IPS-NIHi7 (cell line): ENCODE data around the gene DDX42.
"Not testable (repeated sequence)": the region's sequence is repeated elsewhere in the genome, so short reads cannot be mapped to it uniquely, and the experiment has no call there.

Experiments used
- DNase-seq: peaks from one replicate; pipeline ENCODE4 v3.0.0; 2012; ENCODE audit warnings: mixed read lengths; ENCODE audit errors: extremely low spot score

The DDX42 gene

DNA sequence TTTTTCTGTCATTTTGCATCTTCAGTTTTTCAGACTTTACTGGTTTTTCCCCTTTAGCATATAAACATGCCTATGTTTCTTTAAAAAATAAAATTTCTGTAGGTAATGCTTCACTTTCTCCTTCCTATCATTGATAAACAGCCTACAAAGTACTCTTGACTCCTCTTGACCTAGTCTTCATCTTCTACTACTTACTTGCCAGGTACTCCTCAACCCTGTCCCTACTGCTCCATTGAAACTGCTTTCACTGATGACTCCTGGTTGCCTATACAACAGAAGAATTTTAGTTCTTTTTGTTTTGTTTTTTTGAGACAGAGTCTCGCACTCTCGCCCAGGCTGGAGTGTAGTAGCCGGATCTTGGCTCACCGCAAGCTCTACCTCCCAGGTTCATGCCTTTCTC, 7.0 kb downstream of the DDX42 start:
- no peak for DNase-seq

DNA sequence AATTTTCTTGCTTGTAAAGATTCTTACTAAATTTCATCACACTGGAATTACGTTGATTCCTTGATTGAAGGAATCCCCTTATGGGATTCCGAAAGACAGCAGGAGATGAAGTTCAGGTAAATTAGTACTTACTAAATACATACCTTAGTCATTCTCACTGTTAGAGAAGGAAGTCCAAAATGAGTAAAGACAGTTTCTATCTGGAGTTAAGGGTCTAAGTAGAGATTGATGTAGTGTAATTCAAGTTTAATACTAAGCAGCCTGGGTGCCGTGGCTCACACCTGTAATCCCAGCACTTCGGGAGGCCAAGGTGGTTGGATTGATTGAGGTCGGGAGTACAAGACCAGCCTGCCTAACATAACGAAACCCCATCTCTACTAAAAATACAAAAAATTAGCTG, 9.6 kb downstream of the DDX42 start:
- no peak for DNase-seq

DNA sequence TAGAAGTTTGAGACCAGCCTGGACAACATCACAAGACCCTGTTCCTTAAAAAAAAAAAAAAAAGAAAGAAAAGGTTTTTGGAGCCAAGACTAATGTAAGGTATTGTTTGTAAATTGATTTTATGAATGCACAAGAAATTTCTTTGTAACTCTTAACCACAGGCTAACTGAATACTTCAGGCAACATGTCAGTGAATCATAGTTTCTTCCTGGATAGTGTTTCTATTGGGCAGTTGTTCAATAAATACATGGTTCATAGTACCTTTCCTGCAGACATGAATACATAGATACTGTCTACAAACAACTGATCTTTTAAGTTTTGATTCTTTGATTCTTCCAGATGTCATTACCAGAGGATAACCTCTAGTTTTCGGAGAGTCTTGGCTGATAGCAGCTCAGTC, 11.6 kb downstream of the DDX42 start:
- no peak for DNase-seq

DNA sequence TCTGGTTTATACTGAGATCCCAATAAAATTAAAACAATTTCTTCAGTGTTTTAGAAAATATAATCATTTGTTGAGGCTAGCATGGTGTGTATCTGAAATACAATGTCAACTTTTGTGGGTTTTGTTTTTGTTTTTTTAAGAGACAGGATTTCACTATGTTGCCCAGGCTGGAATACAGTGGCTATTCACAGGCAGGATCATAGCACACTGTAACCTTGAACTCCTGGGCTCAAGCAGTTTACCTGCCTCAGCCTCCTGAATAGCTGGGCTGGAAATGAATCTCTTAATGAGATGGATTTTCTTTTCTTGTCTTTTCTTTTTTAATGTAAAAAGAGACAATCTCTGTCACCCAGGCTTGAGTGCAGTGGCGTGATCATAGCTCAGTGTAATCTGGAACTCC, 12.1 kb downstream of the DDX42 start:
- no peak for DNase-seq

DNA sequence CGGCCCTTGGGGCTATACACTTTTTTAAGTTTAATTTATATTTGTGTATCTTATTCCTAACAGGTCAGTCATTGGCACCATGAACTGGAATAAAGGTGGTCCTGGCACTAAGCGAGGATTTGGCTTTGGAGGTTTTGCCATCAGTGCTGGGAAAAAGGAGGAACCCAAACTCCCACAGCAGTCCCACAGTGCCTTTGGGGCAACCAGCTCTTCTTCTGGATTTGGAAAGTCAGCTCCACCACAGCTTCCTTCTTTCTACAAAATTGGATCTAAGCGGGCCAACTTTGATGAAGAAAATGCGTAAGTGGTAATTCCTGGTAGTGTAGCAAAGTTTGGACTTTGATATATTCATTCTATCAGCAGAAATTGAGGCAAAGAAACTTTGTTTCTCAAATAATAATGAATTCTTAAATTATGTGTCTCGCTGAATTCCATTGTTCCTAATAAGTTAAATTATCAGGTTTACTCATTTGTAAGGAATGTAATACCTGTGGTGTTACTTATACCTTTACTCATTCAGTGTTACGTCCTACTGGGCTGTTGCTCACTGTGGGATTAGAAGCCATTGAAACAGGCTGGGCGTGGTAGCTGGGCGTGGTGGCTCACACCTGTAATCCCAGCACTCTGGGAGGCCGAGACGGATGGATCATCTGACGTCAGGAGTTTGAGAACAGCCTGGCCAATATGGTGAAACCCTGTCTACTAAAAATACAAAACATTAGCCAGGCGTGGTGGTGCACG, 13.2 kb downstream of the DDX42 start:
- DNase-seq: no peak

DNA sequence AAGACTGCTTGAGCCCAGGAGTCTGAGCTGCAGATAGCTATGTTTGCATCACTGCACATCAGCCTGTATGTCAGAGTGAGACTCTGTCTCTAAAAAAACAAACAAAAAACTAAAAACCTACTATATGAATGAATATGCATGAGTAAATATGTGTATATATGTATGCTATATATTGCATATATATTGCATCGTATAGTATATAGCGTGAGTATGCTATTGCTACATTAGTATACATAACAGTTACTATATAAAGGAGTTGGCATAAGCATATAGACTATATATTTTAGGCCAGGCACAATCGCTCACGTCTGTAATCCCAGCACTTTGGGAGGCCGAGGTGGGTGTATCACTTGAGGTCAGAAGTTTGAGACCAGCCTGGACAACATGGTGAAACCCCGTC, 16.1 kb downstream of the DDX42 start:
- DNase-seq: no peak

DNA sequence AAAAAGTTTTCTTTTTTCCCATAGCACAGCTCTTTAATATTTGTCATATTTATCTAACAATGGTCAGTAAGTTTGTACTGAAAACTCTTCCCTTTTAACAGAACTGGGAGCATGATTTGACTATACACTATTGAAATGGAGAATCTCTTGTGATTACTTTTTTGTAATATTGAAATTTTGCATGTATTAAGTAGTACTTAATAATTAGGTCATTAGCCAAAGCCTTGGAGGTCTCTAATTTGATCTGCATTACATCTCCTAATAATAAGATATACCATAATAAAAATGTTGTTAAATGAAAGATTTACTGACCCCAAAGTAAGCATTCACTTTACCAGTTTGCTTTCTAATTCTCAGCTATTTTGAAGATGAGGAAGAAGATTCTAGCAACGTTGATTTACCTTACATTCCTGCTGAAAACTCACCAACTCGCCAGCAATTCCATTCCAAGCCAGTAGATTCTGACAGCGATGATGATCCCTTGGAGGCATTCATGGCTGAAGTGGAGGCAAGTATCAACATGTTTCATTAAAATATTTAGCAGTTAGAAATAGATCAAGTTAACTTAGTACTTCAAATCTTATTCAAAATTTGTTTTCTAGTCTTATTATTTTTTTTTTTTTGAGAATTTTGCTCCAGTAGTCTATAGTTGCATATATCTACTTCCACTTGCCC, 18.2 kb downstream of the DDX42 start:
- no peak for DNase-seq

DNA sequence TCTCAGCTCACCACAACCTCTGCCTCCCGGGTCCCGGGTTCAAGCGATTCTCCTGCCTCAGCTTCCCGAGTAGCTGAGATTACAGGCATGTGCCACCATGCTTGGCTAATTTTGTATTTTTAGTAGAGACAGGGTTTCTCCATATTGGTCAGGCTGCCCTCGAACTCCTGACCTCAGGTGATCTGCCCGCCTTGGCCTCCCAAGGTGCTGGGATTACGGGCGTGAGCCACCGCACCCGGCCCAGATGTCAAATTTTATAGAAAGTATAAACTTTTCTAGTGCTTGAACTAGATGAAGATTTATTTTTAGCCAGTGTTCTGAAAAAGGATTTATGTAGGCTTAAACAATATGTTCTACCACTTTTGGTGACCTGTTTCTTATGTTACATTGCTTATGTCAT, 22.4 kb downstream of the DDX42 start:
- DNase-seq: not testable (repeated sequence)

DNA sequence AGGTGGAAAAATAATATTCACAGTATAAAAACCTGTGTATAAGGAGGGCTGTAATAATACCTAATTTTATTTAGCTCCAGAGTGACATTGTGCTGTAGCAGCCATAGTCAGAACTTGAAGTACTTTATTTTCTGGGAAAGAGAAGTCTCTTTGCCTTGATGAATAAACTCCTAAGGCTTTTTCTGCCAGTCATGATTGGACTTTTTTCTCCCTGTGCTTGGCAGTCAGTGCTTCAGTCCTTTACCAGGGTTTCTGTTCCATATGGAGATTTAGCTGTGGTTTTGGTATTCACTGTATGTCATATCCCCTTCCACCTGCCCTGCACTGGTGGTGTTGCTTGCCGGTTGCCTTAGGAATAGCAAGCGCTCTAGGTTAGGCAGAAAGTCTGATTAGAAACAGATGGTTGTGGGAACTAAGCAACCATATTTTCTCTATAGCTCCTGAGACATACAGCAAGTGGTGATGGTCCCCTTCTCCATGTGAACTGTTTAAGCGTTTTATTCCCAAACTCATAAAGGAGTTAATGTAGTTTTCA, 24.7 kb downstream of the DDX42 start:
- no peak for DNase-seq

DNA sequence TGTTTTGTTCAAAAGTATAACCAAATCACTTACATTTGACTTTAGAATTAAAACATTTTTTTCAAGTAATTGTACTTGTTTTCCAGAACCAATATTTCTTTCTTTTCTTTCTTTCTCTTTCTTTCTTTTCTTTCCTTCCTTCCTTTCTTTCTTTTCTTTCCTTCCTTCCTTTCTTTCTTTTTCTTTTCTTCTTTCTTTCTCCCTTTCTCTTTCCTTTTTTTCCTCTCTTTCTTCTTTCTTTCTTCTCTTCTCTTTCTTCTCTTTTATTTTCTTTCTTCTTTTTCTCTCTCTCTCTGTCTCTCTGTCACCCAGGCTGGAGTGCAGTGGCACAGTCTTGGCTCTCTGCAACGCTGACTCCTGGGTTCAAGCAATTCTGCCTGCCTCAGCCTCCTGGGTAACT, 26.8 kb downstream of the DDX42 start:
- no peak for DNase-seq

DNA sequence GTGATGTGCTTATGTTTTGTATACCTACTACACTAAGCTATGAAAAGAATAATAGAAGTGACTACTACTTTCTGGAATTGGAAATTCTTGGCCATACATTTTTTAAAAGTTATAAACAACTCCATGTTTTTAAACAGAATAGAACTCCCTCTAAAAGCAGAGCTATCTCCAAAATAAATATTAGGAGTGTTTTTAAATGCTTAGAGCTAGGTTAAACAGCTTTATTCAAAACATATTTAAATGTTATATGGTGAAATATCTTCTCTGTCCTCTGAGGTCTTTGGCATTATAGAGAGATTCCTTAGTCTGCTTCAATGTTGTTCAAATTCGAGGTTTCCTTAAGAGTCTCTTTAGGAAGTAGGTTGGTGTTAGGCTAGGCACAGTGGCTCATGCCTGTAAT, 30.4 kb downstream of the DDX42 start:
- DNase-seq: no peak

DNA sequence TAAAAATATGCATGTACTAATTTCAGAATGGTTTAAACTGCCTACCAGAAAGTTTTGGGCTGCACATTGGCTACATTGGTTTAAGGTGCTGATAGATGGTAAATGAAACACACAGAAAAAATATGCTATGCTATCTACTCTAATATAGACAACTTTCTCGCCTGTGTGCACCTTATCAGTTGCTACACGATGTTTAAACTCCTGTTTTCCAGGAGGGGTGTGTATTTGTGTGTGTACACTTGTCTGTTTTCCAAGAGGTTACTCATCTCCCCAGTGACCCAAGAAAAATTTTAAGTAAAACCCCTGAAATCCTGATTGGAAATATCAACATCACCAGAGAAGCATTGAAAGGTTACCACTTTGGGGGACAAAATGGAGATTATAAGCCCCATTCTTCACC, 31.6 kb downstream of the DDX42 start:
- DNase-seq: no peak

DNA sequence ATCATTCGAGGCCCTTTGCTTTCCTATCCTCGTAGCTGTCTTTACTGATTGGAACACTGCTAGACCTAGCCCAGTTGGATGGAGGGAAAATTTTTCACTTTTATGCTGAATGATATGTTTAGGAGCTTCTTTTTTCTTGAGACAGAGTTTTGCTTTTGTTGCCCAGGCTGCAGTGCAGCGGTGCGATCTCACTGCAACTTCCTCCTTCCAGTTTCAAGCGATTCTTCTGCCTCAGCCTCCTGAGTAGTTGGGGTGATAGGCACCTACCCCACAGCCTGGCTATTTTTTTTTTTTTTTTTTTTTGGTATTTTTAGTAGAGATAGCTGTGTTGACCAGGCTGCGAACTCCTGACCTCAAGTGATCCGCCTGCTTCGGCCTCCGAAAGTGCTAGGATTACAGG, 36.0 kb downstream of the DDX42 start:
- no peak for DNase-seq

DNA sequence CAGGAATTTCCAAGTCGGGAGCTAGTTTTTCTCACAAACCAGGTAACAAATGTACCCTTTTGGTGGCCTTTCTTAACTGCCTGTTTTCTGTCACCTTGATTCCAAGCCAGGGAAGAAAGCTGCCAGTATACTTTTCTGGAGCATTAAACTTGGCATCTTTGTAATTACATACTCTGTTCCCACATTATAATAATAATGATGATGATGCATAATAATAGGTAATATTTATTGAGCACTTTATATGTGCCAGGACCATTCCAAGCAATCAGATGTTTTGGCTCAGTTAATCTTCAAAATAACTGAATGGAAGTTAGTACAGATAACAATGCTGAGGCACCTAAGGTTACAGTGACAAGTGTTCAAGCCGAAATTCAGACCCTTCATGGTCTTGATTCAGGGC, 42.2 kb downstream of the DDX42 start:
- no peak for DNase-seq

DNA sequence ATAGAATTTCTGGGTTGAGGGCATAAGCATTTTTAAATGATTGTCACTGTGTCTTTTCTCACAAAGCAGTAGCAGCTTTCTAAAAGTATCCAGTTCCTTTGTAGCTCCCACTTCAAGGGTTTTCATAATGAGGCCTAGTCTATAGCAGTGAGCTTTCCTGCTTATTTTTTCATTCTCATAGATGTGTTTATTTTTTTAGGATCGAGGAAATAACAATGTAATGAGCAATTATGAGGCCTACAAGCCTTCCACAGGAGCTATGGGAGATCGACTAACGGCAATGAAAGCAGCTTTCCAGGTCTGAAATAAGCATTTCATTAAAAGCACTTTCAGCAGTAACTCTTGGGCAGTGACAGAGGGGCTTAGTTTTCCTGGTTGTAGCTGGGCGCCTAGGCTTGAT, 42.7 kb downstream of the DDX42 start:
- DNase-seq: no peak

DNA sequence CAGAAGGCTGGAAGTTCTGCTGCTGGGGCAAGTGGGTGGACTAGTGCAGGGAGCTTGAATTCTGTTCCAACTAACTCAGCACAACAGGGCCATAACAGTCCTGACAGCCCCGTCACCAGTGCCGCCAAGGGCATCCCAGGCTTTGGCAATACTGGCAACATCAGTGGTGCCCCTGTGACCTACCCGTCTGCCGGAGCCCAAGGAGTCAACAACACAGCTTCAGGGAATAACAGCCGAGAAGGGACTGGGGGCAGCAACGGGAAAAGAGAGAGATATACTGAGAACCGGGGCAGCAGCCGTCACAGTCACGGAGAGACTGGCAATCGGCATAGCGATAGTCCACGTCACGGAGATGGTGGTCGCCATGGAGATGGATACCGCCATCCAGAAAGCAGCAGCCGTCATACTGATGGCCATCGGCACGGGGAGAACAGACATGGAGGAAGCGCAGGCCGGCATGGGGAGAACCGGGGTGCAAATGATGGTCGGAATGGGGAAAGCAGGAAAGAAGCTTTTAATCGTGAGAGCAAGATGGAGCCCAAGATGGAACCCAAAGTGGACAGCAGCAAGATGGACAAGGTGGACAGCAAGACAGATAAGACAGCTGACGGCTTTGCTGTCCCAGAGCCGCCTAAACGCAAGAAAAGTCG, 43.9 kb downstream of the DDX42 start:
- DNase-seq: no peak

DNA sequence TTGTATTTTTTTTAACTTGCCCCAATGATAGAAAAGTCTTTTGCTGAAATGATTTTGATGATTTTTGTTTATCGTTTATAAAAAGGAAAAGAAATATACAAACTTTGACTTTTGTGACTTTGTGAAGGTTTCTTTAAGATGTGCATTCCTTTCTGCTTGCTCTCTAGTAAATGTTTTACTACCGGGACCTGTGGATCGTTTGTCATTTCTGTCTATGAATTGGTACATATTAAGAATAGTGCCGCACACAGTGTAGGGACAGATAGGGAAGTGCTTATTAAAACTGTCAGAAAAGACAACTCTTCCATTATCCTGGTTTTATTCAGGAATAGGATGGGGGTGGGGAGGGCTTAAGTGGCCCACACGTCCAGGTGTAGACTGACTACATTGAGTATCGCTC, 45.2 kb downstream of the DDX42 start:
- DNase-seq: no peak

DNA sequence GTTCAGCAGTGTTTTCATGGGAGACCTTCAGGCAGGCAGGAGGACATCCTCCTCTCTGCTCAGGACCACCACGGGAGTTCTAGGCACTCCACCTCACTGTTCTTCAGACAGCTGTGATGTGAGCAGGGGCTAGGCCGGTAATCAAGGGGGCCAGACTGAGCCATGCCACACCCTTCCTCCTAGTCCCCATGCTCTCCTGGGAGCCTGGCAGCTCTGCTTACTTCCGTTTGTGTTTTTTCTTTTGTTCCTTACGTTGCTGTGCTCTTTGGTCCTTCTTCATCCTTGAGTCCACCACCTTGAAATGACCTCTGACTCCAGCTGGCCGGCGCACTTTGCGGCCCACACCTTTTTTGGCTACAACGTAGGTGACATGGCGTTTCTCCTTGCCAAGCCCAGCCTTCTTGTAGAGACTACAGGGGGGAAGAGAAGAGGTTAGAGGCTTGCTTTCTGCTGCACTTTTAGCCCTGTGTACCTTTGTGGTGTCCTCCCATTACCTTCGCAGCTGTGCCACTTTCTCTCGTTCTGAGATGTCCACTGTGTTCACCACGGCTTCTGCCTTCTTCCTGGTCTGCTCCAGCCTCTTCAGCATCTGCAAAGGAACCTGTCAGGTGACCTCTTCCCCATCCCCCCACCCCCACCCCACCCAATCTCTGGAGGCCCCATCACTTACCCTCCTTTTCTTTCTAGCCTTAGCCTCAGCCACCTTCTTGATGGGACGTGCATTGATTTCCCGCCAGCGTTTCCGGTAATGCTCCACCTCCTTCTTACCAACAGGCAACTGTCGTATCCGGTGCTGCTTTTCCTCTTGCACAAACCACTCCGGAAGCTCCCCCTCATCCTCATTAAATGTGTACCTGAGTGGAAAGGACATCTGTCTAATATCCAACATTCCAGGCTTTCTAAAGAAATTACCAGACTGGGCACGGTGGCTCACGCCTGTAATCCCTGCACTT, 45.9 kb downstream of the DDX42 start:
- no peak for DNase-seq

DNA sequence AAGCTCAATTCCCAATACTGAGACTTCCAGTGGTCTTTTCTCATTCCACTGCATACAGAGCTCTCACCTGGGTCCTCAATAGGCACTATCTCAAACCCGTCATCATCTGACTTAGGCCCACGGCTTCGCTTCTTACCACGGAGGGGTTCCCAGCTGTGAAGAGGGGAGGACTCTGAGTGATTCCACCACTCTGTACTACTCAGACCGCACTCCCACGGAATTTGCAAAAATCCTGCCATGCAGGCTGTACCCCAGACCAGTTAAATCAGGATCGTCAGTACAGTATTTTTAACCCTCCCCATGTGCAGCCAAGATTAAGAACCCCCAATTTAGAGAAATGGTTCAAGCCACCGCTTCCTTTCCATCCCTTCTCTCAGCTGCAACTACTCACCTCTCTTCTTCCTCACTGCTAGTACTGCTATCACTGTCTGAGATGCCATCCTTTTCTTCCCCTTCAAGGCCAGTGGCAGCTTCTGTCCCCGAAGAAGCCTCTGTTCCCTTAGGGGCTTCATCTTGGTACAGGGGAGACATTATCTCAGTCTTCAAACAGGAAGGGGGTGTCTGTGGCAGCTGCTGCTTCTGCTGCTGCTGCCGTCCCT, 47.1 kb downstream of the DDX42 start:
- DNase-seq: no peak

DNA sequence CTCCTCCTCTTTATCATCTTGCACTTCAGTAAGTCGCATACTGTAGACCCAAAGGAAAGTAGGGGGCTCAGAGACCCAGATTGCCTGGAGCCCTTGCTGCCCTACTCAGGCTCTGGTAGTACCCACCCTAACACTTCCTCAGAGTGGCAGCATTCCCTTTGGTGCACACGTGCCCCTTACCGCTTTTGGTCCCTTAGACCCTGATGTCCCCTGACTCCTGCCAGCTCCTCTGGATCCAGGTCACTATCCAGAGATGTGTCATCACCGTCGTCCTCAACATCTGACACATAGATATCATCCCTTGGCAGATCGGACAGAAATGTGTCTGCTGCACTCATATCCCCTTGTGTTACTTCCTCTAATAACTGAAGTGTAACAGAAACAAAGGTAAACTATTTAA, 47.8 kb downstream of the DDX42 start:
- DNase-seq: no peak

DNA sequence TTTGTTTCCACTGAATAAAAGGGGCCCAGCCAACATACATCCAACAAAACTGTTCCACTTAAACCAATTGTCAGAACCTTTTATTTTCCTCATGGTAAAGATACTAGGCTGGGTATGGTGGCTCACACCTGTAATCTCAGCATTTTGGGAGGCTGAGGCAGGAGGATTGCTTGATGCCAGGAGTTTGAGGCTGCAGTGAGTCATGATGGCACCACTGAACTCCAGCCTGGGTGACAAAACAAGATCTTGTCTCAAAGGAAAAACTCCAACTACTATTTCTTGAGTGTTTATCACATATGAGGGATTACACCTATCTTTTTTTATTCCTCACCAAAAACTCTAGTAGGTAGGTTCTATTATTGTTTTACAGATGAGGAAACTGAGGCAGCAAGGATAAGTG, 48.6 kb downstream of the DDX42 start:
- no peak for DNase-seq
